ENCODE results near the gene CDKAL1.
"Not testable (repeated sequence)": the region's sequence is repeated elsewhere in the genome, so short reads cannot be mapped to it uniquely, and the experiment has no call there.

The CDKAL1 gene

DNA sequence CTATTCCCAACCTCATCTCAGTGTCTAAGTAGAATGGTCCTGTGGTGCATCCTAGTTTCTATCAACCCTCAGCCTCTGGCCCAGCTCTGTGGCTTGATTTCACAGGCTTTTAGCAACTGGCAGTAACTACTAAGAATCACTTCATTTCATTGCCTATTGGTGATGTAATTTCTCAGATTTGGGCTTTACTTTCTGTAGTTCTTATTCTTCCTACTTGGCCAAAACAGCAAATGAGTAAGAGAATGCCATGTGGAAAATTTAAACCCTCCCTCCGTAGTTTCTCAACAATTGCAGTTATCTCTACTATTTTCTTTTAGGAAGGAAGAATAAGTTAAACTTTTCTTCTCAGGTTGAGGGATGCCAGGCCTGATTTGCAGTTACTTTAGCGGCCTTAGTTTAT is 387.3 kb downstream of the CDKAL1 start:
- Histone ChIP-seq H3K36me3 (ENCODE audit: insufficient read depth, low read length) (no peaks in the 10 kb centered on the region; the same call in 1 of the 2 replicates), H3K4me1 (ENCODE audit: insufficient read depth, low read length, poor library complexity, severe bottlenecking) (no peaks in the 10 kb centered on the region), H3K9me2 (replicated peaks; ENCODE audit: low read depth, low read length) (no peaks in the 10 kb centered on the region)

DNA sequence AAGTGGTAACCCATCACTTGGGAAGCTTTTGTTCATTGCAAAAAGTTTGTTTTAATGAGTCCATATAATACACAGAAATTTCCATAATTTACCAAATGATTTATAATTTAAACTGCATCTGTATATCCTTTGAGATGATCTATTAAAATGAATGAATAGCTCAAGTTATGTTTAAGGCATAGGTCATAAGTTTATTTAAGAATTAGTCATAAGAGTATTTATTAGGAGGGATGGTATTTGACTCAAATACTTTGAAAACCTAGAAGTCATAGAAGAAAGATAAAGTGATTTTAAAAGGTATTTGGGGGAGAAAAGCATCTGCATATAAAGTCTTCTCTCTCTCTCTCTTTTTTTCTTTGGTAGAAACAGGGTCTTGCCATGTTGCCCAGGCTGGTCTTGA is 388.5 kb downstream of the CDKAL1 start:
- Histone ChIP-seq H3K9ac (ENCODE audit: low read depth, low read length, poor library complexity, severe bottlenecking) (no peak overlapping the region), H2AFZ (ENCODE audit: low read length) (no peak overlapping the region), H3K79me2 (ENCODE audit: insufficient read depth, low read length) (no peaks in the 10 kb centered on the region), H3K4me3 (ENCODE audit: low read length, poor library complexity, severe bottlenecking) (no peak overlapping the region), H4K20me1 (ENCODE audit: insufficient read depth, low read length, poor library complexity, severe bottlenecking) (no peaks in the 10 kb centered on the region), H3F3A (ENCODE audit: low read depth) (no peaks in the 10 kb centered on the region), H3K9me3 (ENCODE audit: insufficient read depth, low read depth, low read length) (no peaks in the 10 kb centered on the region), H3K27me3 (ENCODE audit: insufficient read depth, low read length, poor library complexity, severe bottlenecking) (no peaks in the 10 kb centered on the region), H3K9me2 (replicated peaks; ENCODE audit: low read depth, low read length) (no peaks in the 10 kb centered on the region), H3K4me2 (ENCODE audit: low read depth, low read length, poor library complexity, severe bottlenecking) (no peak overlapping the region), H3K4me1 (ENCODE audit: insufficient read depth, low read length, poor library complexity, severe bottlenecking) (no peaks in the 10 kb centered on the region), H3K36me3 (ENCODE audit: insufficient read depth, low read length) (no peaks in the 10 kb centered on the region; the same call in 1 of the 2 replicates)
- TF ChIP-seq, protein P1, sequence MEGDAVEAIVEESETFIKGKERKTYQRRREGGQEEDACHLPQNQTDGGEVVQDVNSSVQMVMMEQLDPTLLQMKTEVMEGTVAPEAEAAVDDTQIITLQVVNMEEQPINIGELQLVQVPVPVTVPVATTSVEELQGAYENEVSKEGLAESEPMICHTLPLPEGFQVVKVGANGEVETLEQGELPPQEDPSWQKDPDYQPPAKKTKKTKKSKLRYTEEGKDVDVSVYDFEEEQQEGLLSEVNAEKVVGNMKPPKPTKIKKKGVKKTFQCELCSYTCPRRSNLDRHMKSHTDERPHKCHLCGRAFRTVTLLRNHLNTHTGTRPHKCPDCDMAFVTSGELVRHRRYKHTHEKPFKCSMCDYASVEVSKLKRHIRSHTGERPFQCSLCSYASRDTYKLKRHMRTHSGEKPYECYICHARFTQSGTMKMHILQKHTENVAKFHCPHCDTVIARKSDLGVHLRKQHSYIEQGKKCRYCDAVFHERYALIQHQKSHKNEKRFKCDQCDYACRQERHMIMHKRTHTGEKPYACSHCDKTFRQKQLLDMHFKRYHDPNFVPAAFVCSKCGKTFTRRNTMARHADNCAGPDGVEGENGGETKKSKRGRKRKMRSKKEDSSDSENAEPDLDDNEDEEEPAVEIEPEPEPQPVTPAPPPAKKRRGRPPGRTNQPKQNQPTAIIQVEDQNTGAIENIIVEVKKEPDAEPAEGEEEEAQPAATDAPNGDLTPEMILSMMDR (conservative IDR thresholded peaks at IDR 0.05; ENCODE audit: low read length): no peak

More for the DNA sequence above, 387.3 kb downstream of the CDKAL1 start:
- Histone ChIP-seq H3K4me2 (ENCODE audit: low read depth, low read length, poor library complexity, severe bottlenecking) (no peak overlapping the region), H3K79me2 (ENCODE audit: insufficient read depth, low read length) (no peaks in the 10 kb centered on the region), H3K27me3 (ENCODE audit: insufficient read depth, low read length, poor library complexity, severe bottlenecking) (no peaks in the 10 kb centered on the region), H3K9me3 (ENCODE audit: insufficient read depth, low read depth, low read length) (no peaks in the 10 kb centered on the region), H2AFZ (ENCODE audit: low read length) (no peak overlapping the region), H3F3A (ENCODE audit: low read depth) (no peaks in the 10 kb centered on the region), H3K9ac (ENCODE audit: low read depth, low read length, poor library complexity, severe bottlenecking) (no peak overlapping the region), H4K20me1 (ENCODE audit: insufficient read depth, low read length, poor library complexity, severe bottlenecking) (no peaks in the 10 kb centered on the region), H3K4me3 (ENCODE audit: low read length, poor library complexity, severe bottlenecking) (no peak overlapping the region)
- no peak for TF ChIP-seq EZH2phosphoT487 (IDR thresholded peaks at IDR 0.05; ENCODE audit: borderline replicate concordance)
- TF ChIP-seq, protein P1 (conservative IDR thresholded peaks at IDR 0.05; ENCODE audit: low read length): no peak

DNA sequence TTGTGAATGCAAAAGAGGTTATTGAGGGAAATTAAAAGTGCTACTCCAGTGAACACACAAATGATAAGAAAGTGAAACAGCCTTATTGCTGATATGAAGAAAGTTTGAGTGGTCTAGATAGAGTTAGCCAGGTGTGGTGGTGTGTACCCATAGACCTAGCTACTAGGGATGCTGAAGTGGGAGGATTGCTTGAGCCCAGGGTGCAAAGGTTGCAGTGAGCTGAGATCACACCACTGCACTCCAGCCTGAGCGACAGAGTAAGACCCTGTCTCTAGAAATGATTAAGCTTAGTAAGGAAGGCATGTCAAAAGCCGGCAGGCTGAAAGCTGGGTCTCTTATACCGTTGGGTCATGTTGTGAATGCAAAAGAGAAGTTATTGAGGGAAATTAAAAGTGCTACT is 389.8 kb downstream of the CDKAL1 start:
- H3K9me3 ChIP-seq (ENCODE audit: insufficient read depth, low read depth, low read length); H3K79me2 ChIP-seq (ENCODE audit: insufficient read depth, low read length): not testable (repeated sequence)

DNA sequence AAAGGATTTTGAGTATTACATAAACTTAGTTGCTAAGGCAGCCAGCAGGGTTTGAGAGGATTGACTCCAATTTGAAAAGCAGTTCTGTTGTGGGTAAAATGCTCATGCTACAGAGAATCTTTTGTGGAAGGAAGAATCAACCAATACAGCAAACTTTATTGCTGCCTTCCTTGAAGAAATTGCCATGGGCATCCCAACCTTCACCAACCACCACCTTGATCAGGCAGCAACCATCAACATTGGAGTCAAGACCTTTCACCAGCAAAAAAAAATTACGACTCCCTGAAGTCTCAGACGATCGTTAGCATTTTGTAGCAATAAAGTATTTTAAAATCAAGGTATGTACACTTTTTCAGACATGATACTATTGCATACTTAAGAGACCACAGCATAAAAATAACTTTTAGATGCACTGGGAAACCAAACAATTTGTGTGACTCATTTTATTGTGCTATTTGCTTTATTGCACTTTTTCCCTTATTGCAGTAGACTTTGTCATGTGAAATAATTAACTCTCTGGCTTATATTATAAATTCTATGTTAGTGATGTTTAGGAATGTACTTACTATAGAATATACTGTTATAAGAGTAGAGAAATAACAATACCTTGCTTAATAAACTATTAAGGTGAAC is 390.8 kb downstream of the CDKAL1 start:
- no peak for TF ChIP-seq EZH2phosphoT487 (IDR thresholded peaks at IDR 0.05; ENCODE audit: borderline replicate concordance)
- TF ChIP-seq, protein P1 (conservative IDR thresholded peaks at IDR 0.05; ENCODE audit: low read length): no peak
- no peaks in the 10 kb centered on the region for H3K4me1 ChIP-seq (ENCODE audit: insufficient read depth, low read length, poor library complexity, severe bottlenecking)
- H3K27me3 ChIP-seq (ENCODE audit: insufficient read depth, low read length, poor library complexity, severe bottlenecking): no peaks in the 10 kb centered on the region
- no peak overlapping the region for H2AFZ ChIP-seq (ENCODE audit: low read length)
- no peaks in the 10 kb centered on the region for H3K9me3 ChIP-seq (ENCODE audit: insufficient read depth, low read depth, low read length)
- H3K9ac ChIP-seq (ENCODE audit: low read depth, low read length, poor library complexity, severe bottlenecking): no peak overlapping the region
- H3K36me3 ChIP-seq (ENCODE audit: insufficient read depth, low read length): no peaks in the 10 kb centered on the region
- H3K4me3 ChIP-seq (ENCODE audit: low read length, poor library complexity, severe bottlenecking): no peak overlapping the region
- H3F3A ChIP-seq (ENCODE audit: low read depth): no peaks in the 10 kb centered on the region
- no peaks in the 10 kb centered on the region for H3K9me2 ChIP-seq (replicated peaks; ENCODE audit: low read depth, low read length)
- H3K4me2 ChIP-seq (ENCODE audit: low read depth, low read length, poor library complexity, severe bottlenecking): no peak overlapping the region
- H3K79me2 ChIP-seq (ENCODE audit: insufficient read depth, low read length): no peaks in the 10 kb centered on the region
- no peaks in the 10 kb centered on the region for H4K20me1 ChIP-seq (ENCODE audit: insufficient read depth, low read length, poor library complexity, severe bottlenecking)

More for the DNA sequence above, 389.8 kb downstream of the CDKAL1 start:
- not testable (repeated sequence) for H3K36me3 ChIP-seq (ENCODE audit: insufficient read depth, low read length); H3K9me2 ChIP-seq (replicated peaks; ENCODE audit: low read depth, low read length); H3K4me3 ChIP-seq (ENCODE audit: low read length, poor library complexity, severe bottlenecking); H3K27me3 ChIP-seq (ENCODE audit: insufficient read depth, low read length, poor library complexity, severe bottlenecking); H3K4me2 ChIP-seq (ENCODE audit: low read depth, low read length, poor library complexity, severe bottlenecking); H3K4me1 ChIP-seq (ENCODE audit: insufficient read depth, low read length, poor library complexity, severe bottlenecking); H2AFZ ChIP-seq (ENCODE audit: low read length); H3F3A ChIP-seq (ENCODE audit: low read depth); H4K20me1 ChIP-seq (ENCODE audit: insufficient read depth, low read length, poor library complexity, severe bottlenecking); H3K9ac ChIP-seq (ENCODE audit: low read depth, low read length, poor library complexity, severe bottlenecking)
